Adrenal gland (tissue), 12 donors: ENCODE results near the gene CRYM. TPM values are rescaled to one million over a fixed set of nuclear protein-coding genes. Genes with fewer than 3 reads are reported as not detected.
"Not testable (repeated sequence)": the region's sequence is repeated elsewhere in the genome, so short reads cannot be mapped to it uniquely, and the experiment has no call there.

Source experiments
- DNase-seq, 7 donors: peaks; one replicate each; pipeline ENCODE4 v3.0.0-alpha.2; 2019 to 2020
- H3K27ac ChIP-seq, 5 donors: fragments of 200-600 bp; sonication (generic) in 4 of 5; 1 replicate in 3 of 5; 2 replicates in 2 of 5; pipeline versions ENCODE4 v1.5.1 to v1.8.0; 2016 to 2020; ENCODE audit warnings: mild to moderate bottlenecking in 1 of 5
- H3K27me3 ChIP-seq: fragments of 200-600 bp; 2 replicates; pipeline ENCODE4 v1.8.0; 2021
- H3K36me3 ChIP-seq, 2 donors: fragments of 200-600 bp; replicated peaks in 1 of 2; 1 replicate in 1 of 2; 2 replicates in 1 of 2; pipeline versions ENCODE4 v1.5.1 to v1.8.0; 2018 to 2022
- H3K4me1 ChIP-seq, 2 donors: fragments of 200-600 bp; replicated peaks in 1 of 2; 1 replicate in 1 of 2; 2 replicates in 1 of 2; pipeline versions ENCODE4 v1.5.1 to v1.8.0; 2018 to 2021
- H3K4me3 ChIP-seq, 4 donors: fragments of 200-600 bp; sonication (generic) in 3 of 4; one replicate each; pipeline ENCODE4 v1.5.1; 2016 to 2018
- H3K9me3 ChIP-seq, 3 donors: fragments of 200-600 bp; sonication (generic) in 1 of 3; replicated peaks in 1 of 3; 1 replicate in 2 of 3; 2 replicates in 1 of 3; pipeline versions ENCODE4 v1.5.1 to v1.8.0; 2016 to 2021
- CTCF ChIP-seq, 6 experiments: fragments of 450-650 bp in 4 of 6; fragments of 200-600 bp in 2 of 6; sonication (generic) in 1 of 6; IDR thresholded peaks; 1 replicate in 5 of 6; 2 replicates in 1 of 6; pipeline versions ENCODE4 v1.5.1 to v1.8.0; 2016 to 2021; ENCODE audit warnings: antibody characterized with exemption in 6 of 6, mild to moderate bottlenecking in 2 of 6, moderate library complexity in 1 of 6
- POLR2A ChIP-seq, 2 donors: fragments of 450-650 bp; IDR thresholded peaks; one replicate each; pipeline ENCODE4 v1.6.1; 2017; ENCODE audit warnings: antibody characterized with exemption in 2 of 2, mild to moderate bottlenecking in 2 of 2, moderate library complexity in 1 of 2
- WGBS, 4 donors: extraction: QIAGEN DNeasy Blood & Tissue Kit in 2 of 4; methylation state at CpG; one replicate each; pipeline versions ENCODE4 v1.1.5 to v1.1.7; 2013 to 2017; 5-methylcytosine and 5-hydroxymethylcytosine counted together
- intact Hi-C, 2 donors: fragments of 100-400 bp; cut with DNase I; formaldehyde crosslinking; loops; one replicate each; pipeline versions ENCODE4 v1.14.1 to v1.15.0; 2022 to 2023
- polyA plus RNA-seq, 3 donors: library from polyadenylated mRNA; stranded (reverse); fragments of 200-250 nt in 2 of 3; fragments of 350-450 nt in 1 of 3; fragmentation: Illumina TruSeq in 1 of 3; extraction: RNeasy Lipid Tissue Mini Kit (QIAGEN cat#74804) in 1 of 3; gene quantifications; one replicate each; pipeline ENCODE4 v1.2.3, GENCODE V29; 2013 to 2014
- total RNA-seq, 9 donors: library from RNA; depleted of rRNA in 4 of 9; stranded (reverse); fragments of >200 nt in 4 of 9; fragments of 120-200 nt in 1 of 9; fragmentation: NEBNext Ultra II Directional in 1 of 9; extraction: Animal tissue kit (Norgen Biotek cat#: 25700) in 1 of 9; gene quantifications; one replicate each; pipeline versions ENCODE4 v1.1.0 to v1.2.4, GENCODE V29; 2013 to 2023
- donor health status: healthy with polysubstance abuse.
- donor health status: Bipolar disorder and iron deficiency.
- donor health status: DM: yes; HTN: yes; CAD: no.
- donor health status: DM: no; HTN: no; CAD: no.
- donor health status: DM: no; HTN: no; CAD: no.
- donor health status: DM: yes; HTN: yes; CAD: no.

The CRYM gene
- total and polyA plus RNA-seq, 12 donors = 0.22 to 0.84 (median 0.49) TPM; not detected in 8

GRCh38 chr16:21302454-21302853, 24.4 kb upstream of the CRYM start:
- Histone ChIP-seq H3K9me3 (no peaks in the 10 kb centered on the region), H3K4me3 (no peak overlapping the region), H3K27me3 (peaks cover 5% of the 10 kb centered on the region), H3K27ac (no peak overlapping the region), H3K36me3 (no peaks in the 10 kb centered on the region), H3K4me1 (no peaks in the 10 kb centered on the region)
- TF ChIP-seq CTCF (IDR thresholded peaks at IDR 0.05) (no peak), POLR2A (IDR thresholded peaks at IDR 0.05) (no peak)
- no peak for DNase-seq
- intact Hi-C loops = loop anchor here (5.0 to 10.0 kb wide), 3 partner anchors 115 to 148 kb away; partner anchors contain the start of genes DNAH3 (in 1 of the 2) and LDAF1 (in 1 of the 2)
- WGBS, 4 donors = 72 to 80% (median 77%) methylated on average over 3 of the region's 3 CpGs

- no peaks in the 10 kb centered on the region for H3K9me3 ChIP-seq
- WGBS, 4 donors = 2 to 17% (median 8%) methylated on average over 3 to 17 of the region's 17 CpGs
- no peaks in the 10 kb centered on the region for H3K4me1 ChIP-seq
- intact Hi-C loops = loop anchor here (5.0 to 10.0 kb wide), 3 partner anchors 115 to 147 kb away; partner anchors contain the start of genes DNAH3 (in 1 of the 2) and LDAF1 (in 1 of the 2)
- no peaks in the 10 kb centered on the region for H3K36me3 ChIP-seq
- no peak for TF ChIP-seq POLR2A (IDR thresholded peaks at IDR 0.05)
- TF ChIP-seq CTCF (IDR thresholded peaks at IDR 0.05) = no peak
- DNase-seq = no peak
- peaks cover 10% of the 10 kb centered on the region for H3K27me3 ChIP-seq
- peak overlapping the region in 1 of 5 donors; percentile 82 for H3K27ac ChIP-seq
- H3K4me3 ChIP-seq = peak overlapping the region in 2 of 4 donors; percentile 44 to 73
Observed at GRCh38 chr16:21301895-21302291, 23.8 kb upstream of the CRYM start.

- WGBS, 4 donors = 0 to 4% (median 1%) methylated on average over 15 to 60 of the region's 60 CpGs
- peaks cover 10% of the 10 kb centered on the region for H3K27me3 ChIP-seq
- TF ChIP-seq POLR2A (IDR thresholded peaks at IDR 0.05) (peak in 1 of 2 donors; percentile 40), CTCF (IDR thresholded peaks at IDR 0.05) (peak in 3 of 6 experiments; percentile 9 to 33 (median 28))
- H3K4me1 ChIP-seq = no peaks in the 10 kb centered on the region
- DNase-seq = peak; percentile 64 to 78 (median 69)
- no peaks in the 10 kb centered on the region for H3K36me3 ChIP-seq
- no peaks in the 10 kb centered on the region for H3K9me3 ChIP-seq
- intact Hi-C loops = loop anchor here (5.0 to 10.0 kb wide), 3 partner anchors 114 to 147 kb away; partner anchors contain the start of genes DNAH3 (in 1 of the 2) and LDAF1 (in 1 of the 2)
- peak overlapping the region; percentile 39 to 73 (median 48) for H3K4me3 ChIP-seq
- peak overlapping the region in 4 of 5 donors; percentile 17 to 82 (median 70) for H3K27ac ChIP-seq
Observed at GRCh38 chr16:21301168-21301894, 23.2 kb upstream of the CRYM start.

- TF ChIP-seq POLR2A (IDR thresholded peaks at IDR 0.05) (peak in 1 of 2 donors; percentile 48), CTCF (IDR thresholded peaks at IDR 0.05) (peak; percentile 65 to 93 (median 90))
- peaks cover 10% of the 10 kb centered on the region for H3K27me3 ChIP-seq
- DNase-seq = peak; percentile 97 to 99 (median 98)
- peak overlapping the region; percentile 39 to 73 (median 48) for H3K4me3 ChIP-seq
- 0% methylated on average over 31 to 36 of the region's 36 CpGs for WGBS, 4 donors
- H3K36me3 ChIP-seq = no peaks in the 10 kb centered on the region
- H3K4me1 ChIP-seq = no peaks in the 10 kb centered on the region
- intact Hi-C loops = loop anchor here (5.0 to 10.0 kb wide), 3 partner anchors 113 to 146 kb away; partner anchors contain the start of genes DNAH3 (in 1 of the 2) and LDAF1 (in 1 of the 2)
- no peaks in the 10 kb centered on the region for H3K9me3 ChIP-seq
- H3K27ac ChIP-seq = peak overlapping the region in 4 of 5 donors; percentile 17 to 82 (median 70)
Observed at GRCh38 chr16:21300309-21301167, 22.4 kb upstream of the CRYM start.

GRCh38 chr16:21289789-21290188, 11.7 kb upstream of the CRYM start:
- peaks cover 60% of the 10 kb centered on the region for H3K27me3 ChIP-seq
- not testable (repeated sequence) for H3K27ac ChIP-seq, H3K4me1 ChIP-seq, H3K36me3 ChIP-seq, H3K9me3 ChIP-seq, DNase-seq, H3K4me3 ChIP-seq
- 93 to 100% (median 96%) methylated on average over 3 of the region's 3 CpGs for WGBS, 4 donors
- intact Hi-C loops = loop anchor here in 1 of 2 donors (5.0 to 10.0 kb wide), 2 partner anchors 92 to 135 kb away; partner anchors contain the start of genes DNAH3 and LDAF1
